KMS-11 (cell line): ENCODE data around the gene CCL2.

Experiments used
- H2AFZ ChIP-seq: fragments of 200-600 bp; sonication (generic); 2 replicates; pipeline ENCODE4 v1.6.1; 2016; ENCODE audit warnings: antibody characterized with exemption, mixed run types, low read depth
- H3K27ac ChIP-seq: fragments of 200-600 bp; sonication (generic); 2 replicates; pipeline ENCODE4 v1.6.1; 2016; ENCODE audit warnings: mild to moderate bottlenecking, mixed run types
- H3K27me3 ChIP-seq: fragments of 200-600 bp; sonication (generic); 2 replicates; pipeline ENCODE4 v1.6.1; 2017; ENCODE audit warnings: mild to moderate bottlenecking, low read depth, mixed run types, moderate library complexity; ENCODE audit not compliant: insufficient read depth
- H3K36me3 ChIP-seq: fragments of 200-600 bp; sonication (generic); 2 replicates; pipeline ENCODE4 v1.6.1; 2017; ENCODE audit warnings: mild to moderate bottlenecking, mixed run types; ENCODE audit not compliant: insufficient read depth
- H3K4me1 ChIP-seq: fragments of 200-600 bp; sonication (generic); 2 replicates; pipeline ENCODE4 v1.6.1; 2016; ENCODE audit warnings: mild to moderate bottlenecking, low read depth, mixed run types; ENCODE audit not compliant: poor library complexity, severe bottlenecking
- H3K4me2 ChIP-seq: fragments of 200-600 bp; sonication (generic); 2 replicates; pipeline ENCODE4 v1.7.0; 2016; ENCODE audit warnings: mild to moderate bottlenecking, mixed run types
- H3K4me3 ChIP-seq: fragments of 200-600 bp; sonication (generic); IDR thresholded peaks from 2 replicates; pipeline ENCODE4 v1.6.1; 2017; ENCODE audit warnings: low read depth, low read length, mixed read lengths; ENCODE audit not compliant: insufficient read depth
- H3K79me2 ChIP-seq: fragments of 200-600 bp; sonication (generic); 2 replicates; pipeline ENCODE4 v1.6.1; 2016; ENCODE audit warnings: low read depth, mixed run types; ENCODE audit not compliant: insufficient read depth
- H3K9ac ChIP-seq: fragments of 200-600 bp; sonication (generic); 2 replicates; pipeline ENCODE4 v1.6.1; 2016; ENCODE audit warnings: mild to moderate bottlenecking, mixed run types
- H4K20me1 ChIP-seq: fragments of 200-600 bp; sonication (generic); 2 replicates; pipeline ENCODE4 v1.6.1; 2016; ENCODE audit warnings: mild to moderate bottlenecking, mixed run types; ENCODE audit not compliant: insufficient read depth
- TF ChIP-seq, protein P1 (sequence below): fragments of 200-600 bp; sonication (generic); conservative IDR thresholded peaks from 2 replicates; pipeline ENCODE4 v1.6.1; 2017; ENCODE audit warnings: low read depth, mild to moderate bottlenecking, antibody characterized with exemption, low read length, moderate library complexity, mixed read lengths

Gene CCL2

DNA sequence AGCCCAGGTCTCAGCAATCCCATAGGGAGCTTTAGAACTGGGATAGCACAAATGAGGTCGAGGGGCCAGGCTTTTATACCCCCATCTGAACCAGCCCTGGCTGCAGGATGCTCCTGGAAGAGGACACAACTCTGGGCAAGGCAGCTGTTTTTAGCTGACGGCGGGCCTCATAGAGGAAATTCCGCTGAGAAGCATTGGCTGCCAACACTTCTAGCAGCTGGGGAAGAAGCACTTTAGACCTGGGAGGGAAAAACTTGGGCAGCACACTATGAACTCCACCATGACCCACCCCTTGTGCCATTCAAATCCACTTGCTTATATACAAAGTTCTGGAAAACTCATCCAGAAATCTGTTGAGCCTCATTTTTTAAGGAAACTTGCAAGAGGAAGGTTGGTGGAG is 35.5 kb downstream of the CCL2 start:
- TF ChIP-seq, protein P1, sequence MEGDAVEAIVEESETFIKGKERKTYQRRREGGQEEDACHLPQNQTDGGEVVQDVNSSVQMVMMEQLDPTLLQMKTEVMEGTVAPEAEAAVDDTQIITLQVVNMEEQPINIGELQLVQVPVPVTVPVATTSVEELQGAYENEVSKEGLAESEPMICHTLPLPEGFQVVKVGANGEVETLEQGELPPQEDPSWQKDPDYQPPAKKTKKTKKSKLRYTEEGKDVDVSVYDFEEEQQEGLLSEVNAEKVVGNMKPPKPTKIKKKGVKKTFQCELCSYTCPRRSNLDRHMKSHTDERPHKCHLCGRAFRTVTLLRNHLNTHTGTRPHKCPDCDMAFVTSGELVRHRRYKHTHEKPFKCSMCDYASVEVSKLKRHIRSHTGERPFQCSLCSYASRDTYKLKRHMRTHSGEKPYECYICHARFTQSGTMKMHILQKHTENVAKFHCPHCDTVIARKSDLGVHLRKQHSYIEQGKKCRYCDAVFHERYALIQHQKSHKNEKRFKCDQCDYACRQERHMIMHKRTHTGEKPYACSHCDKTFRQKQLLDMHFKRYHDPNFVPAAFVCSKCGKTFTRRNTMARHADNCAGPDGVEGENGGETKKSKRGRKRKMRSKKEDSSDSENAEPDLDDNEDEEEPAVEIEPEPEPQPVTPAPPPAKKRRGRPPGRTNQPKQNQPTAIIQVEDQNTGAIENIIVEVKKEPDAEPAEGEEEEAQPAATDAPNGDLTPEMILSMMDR = no peak
- no peaks in the 10 kb centered on the region for H3K79me2 ChIP-seq
- no peak overlapping the region for H2AFZ ChIP-seq
- H3K4me1 ChIP-seq = no peaks in the 10 kb centered on the region
- H3K27me3 ChIP-seq = no peaks in the 10 kb centered on the region
- no peaks in the 10 kb centered on the region for H4K20me1 ChIP-seq
- H3K9ac ChIP-seq = no peak overlapping the region
- no peak overlapping the region for H3K27ac ChIP-seq
- H3K36me3 ChIP-seq = no peaks in the 10 kb centered on the region
- no peak overlapping the region for H3K4me3 ChIP-seq
- no peak overlapping the region for H3K4me2 ChIP-seq

DNA sequence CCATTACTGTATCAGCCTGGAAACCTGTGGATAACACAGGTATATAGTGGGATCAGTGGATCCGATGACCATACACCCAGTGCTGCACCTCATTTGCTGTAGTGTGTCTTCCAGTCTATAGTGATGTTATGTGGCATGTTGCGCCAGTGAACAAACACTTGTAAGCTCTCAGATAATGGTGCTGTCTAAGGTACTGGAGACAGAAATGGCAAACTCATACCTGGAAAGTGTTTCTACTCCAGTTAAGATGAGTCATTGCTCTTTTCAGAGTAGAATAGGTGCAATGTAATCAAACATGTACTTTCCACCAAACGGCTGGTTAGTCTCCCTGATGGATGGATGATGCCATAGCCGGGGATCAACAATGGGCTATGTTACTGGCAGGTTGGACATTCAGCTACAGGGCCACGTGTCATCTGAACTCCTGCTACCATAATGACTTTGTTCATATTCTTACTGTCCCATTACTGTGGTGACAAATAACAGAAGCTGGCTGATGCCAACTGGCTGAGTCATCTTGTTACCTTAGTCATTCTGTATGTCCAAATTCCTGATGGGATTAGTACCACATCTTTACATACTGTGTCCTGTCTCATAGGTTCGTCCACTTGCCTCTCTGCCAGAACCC is 36.8 kb downstream of the CCL2 start:
- Histone ChIP-seq H3K27ac (no peak overlapping the region), H3K36me3 (no peaks in the 10 kb centered on the region), H3K27me3 (no peaks in the 10 kb centered on the region), H3K4me2 (no peak overlapping the region), H4K20me1 (no peaks in the 10 kb centered on the region), H3K4me3 (no peak overlapping the region), H3K9ac (no peak overlapping the region), H3K79me2 (no peaks in the 10 kb centered on the region), H2AFZ (no peak overlapping the region), H3K4me1 (no peaks in the 10 kb centered on the region)
- TF ChIP-seq, protein P1 = no peak

DNA sequence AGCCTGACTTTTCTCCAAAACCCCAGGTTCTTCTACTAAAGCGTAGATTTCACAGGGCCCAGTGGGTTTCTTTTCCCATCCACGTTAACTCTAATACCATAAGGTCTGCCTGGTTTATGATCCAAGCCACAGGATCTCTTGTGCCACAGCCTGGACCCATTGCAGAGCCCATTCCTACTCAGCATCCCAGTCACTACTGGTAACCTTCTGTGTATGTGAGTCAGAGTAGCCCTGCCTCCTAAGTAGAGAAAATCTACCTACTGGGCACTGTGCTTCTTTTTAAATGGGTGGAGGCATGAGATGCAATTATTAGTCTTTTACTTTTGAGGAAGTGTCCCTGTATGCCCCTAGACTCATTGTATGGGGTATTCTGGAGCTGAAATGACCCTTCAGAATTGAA is 43.9 kb downstream of the CCL2 start:
- Histone ChIP-seq H3K36me3 (no peaks in the 10 kb centered on the region), H3K27me3 (no peaks in the 10 kb centered on the region), H3K4me1 (peaks cover 40% of the 10 kb centered on the region), H4K20me1 (no peaks in the 10 kb centered on the region), H3K4me3 (no peak overlapping the region), H2AFZ (no peak overlapping the region), H3K79me2 (no peaks in the 10 kb centered on the region), H3K9ac (no peak overlapping the region), H3K27ac (no peak overlapping the region), H3K4me2 (no peak overlapping the region)
- TF ChIP-seq, protein P1 = no peak

GRCh38 chr17:34299956-34300577 is 45.0 kb downstream of the CCL2 start:
- TF ChIP-seq, protein P1 = no peak
- Histone ChIP-seq H3K79me2 (no peaks in the 10 kb centered on the region), H3K4me2 (peak overlapping the region; percentile 50; the same call in 1 of the 2 replicates), H3K4me1 (peaks cover 40% of the 10 kb centered on the region), H3K9ac (no peak overlapping the region), H3K36me3 (no peaks in the 10 kb centered on the region), H2AFZ (no peak overlapping the region), H3K4me3 (no peak overlapping the region), H3K27ac (peak overlapping the region; percentile 44; the same call in 1 of the 2 replicates), H4K20me1 (no peaks in the 10 kb centered on the region), H3K27me3 (no peaks in the 10 kb centered on the region)
